NAMALWA (cell line): Measurements from ENCODE around the gene BANK1.
A peak's percentile ranks its signal among the peaks of the same experiment; 100 is the strongest.

Source experiments
- DNase-seq: peaks from one replicate; pipeline ENCODE4 v3.0.0-alpha.2; 2015; ENCODE audit warnings: low spot score

Gene BANK1

GRCh38 chr4:101790521-101791181 is at the start of gene BANK1:
Gene BANK1, plus strand, starts transcription at chr4:101790730. Its CDS starts 151 bp downstream, at chr4:101790881.
- peak; percentile 95 for DNase-seq

GRCh38 chr4:101753721-101754120 is 36.8 kb upstream of the BANK1 start:
- DNase-seq = no peak

GRCh38 chr4:101756181-101756580 is 34.3 kb upstream of the BANK1 start:
- DNase-seq = no peak

- DNase-seq = no peak
These were observed 29.1 kb upstream of the BANK1 start for GRCh38 chr4:101761405-101761804.

- DNase-seq = no peak
These were observed 28.5 kb upstream of the BANK1 start for GRCh38 chr4:101762025-101762424.

- DNase-seq = no peak
These were observed 28.0 kb upstream of the BANK1 start for GRCh38 chr4:101762534-101762933.

GRCh38 chr4:101763576-101763975 is 27.0 kb upstream of the BANK1 start:
- DNase-seq = no peak

- DNase-seq = no peak
These were observed 15.7 kb upstream of the BANK1 start for GRCh38 chr4:101774807-101775206.

- no peak for DNase-seq
These were observed 13.1 kb upstream of the BANK1 start for GRCh38 chr4:101777431-101777830.

GRCh38 chr4:101780284-101780683 is 10.2 kb upstream of the BANK1 start:
- DNase-seq = no peak

GRCh38 chr4:101782546-101782945 is 8.0 kb upstream of the BANK1 start:
- no peak for DNase-seq

- no peak for DNase-seq
These were observed 5.6 kb upstream of the BANK1 start for GRCh38 chr4:101784957-101785356.

- DNase-seq = no peak
These were observed 5.0 kb upstream of the BANK1 start for GRCh38 chr4:101785486-101785885.

GRCh38 chr4:101787701-101788316 is 2.7 kb upstream of the BANK1 start:
- no peak for DNase-seq

- no peak for DNase-seq
These were observed 640 bp downstream of the BANK1 start for GRCh38 chr4:101791182-101791558.

GRCh38 chr4:101792056-101792590 is 1.6 kb downstream of the BANK1 start:
- no peak for DNase-seq

GRCh38 chr4:101793397-101793796 is 2.9 kb downstream of the BANK1 start:
- DNase-seq = no peak

- DNase-seq = no peak
These were observed 4.3 kb downstream of the BANK1 start for GRCh38 chr4:101794806-101795205.

- DNase-seq = peak; percentile 49
These were observed 5.2 kb downstream of the BANK1 start for GRCh38 chr4:101795704-101796103.

GRCh38 chr4:101801958-101802357 is 11.4 kb downstream of the BANK1 start:
- peak; percentile 42 for DNase-seq

GRCh38 chr4:101806914-101807313 is 16.4 kb downstream of the BANK1 start:
- peak; percentile 97 for DNase-seq

GRCh38 chr4:101807351-101807750 is 16.8 kb downstream of the BANK1 start:
- DNase-seq = peak; percentile 74

GRCh38 chr4:101813604-101814003 is 23.1 kb downstream of the BANK1 start:
- peak; percentile 91 for DNase-seq

- no peak for DNase-seq
These were observed 27.8 kb downstream of the BANK1 start for GRCh38 chr4:101818362-101818761.
